ENCODE measurements around the gene EXOC4. TPM values are rescaled to one million over a fixed set of nuclear protein-coding genes. Genes with fewer than 3 reads are reported as not detected.

The EXOC4 gene
- total RNA-seq, 1 experiment from 2014 or later: 71.0 TPM

- intact Hi-C loops (cut with micrococcal nuclease; ENCODE audit: unreplicated experiment): no loop called here
- BruUV-seq (replicated peaks): no TSS peak
- CTCF ChIA-PET: no interaction called here
Observed at GRCh38 chr7:133755901-133756300, 503.0 kb downstream of the EXOC4 start.

GRCh38 chr7:133761443-133761842 lies 508.6 kb downstream of the EXOC4 start:
- intact Hi-C loops (cut with micrococcal nuclease; ENCODE audit: unreplicated experiment): no loop called here
- H3K27me3 ChIP-seq (ENCODE audit: control insufficient read depth, insufficient read depth, low read length): no peaks in the 10 kb centered on the region
- H3K9me3 ChIP-seq (ENCODE audit: control insufficient read depth, insufficient read depth, low read depth, low read length): no peaks in the 10 kb centered on the region
- no peaks in the 10 kb centered on the region for H3K36me3 ChIP-seq (ENCODE audit: control insufficient read depth, insufficient read depth, low read length)
- ChIA-PET CTCF (no interaction called here), POLR2A (no interaction called here)
- in situ Hi-C loops (cut with HindIII; ENCODE audit: low pct_unique_long_range_greater_than_20kb, low sequenced_read_pairs): no loop called here
- H3K27ac ChIP-seq (ENCODE audit: low read length): no peak overlapping the region
- no TSS peak for BruUV-seq (replicated peaks)
- DNase-seq (ENCODE audit: low read depth, low spot score) (no peak), ATAC-seq (no peak)
- TF ChIP-seq REST (IDR thresholded peaks at IDR 0.05; ENCODE audit: insufficient read depth in 1 of 2, low read depth in 2 of 2, low read length in 1 of 2) (no peak), POLR2AphosphoS5 (IDR thresholded peaks at IDR 0.05; ENCODE audit: low read depth, low read length) (no peak), SIN3A (IDR thresholded peaks at IDR 0.05; ENCODE audit: borderline replicate concordance, insufficient read depth, low read depth, low read length) (no peak), TCF7L2 (IDR thresholded peaks at IDR 0.05; ENCODE audit: low read depth, low read length) (no peak), CTCF (IDR thresholded peaks at IDR 0.05) (no peak)
- no peak overlapping the region for H3K4me3 ChIP-seq (ENCODE audit: low read depth in 2 of 2, low read length in 2 of 2)
- no peaks in the 10 kb centered on the region for H3K4me1 ChIP-seq (ENCODE audit: control insufficient read depth, insufficient read depth, low read length)

More at GRCh38 chr7:133755901-133756300, 503.0 kb downstream of the EXOC4 start:
- Histone ChIP-seq H3K27ac (ENCODE audit: low read length) (no peak overlapping the region), H3K27me3 (ENCODE audit: control insufficient read depth, insufficient read depth, low read length) (no peaks in the 10 kb centered on the region), H3K36me3 (ENCODE audit: control insufficient read depth, insufficient read depth, low read length) (no peaks in the 10 kb centered on the region), H3K4me3 (ENCODE audit: low read depth in 2 of 2, low read length in 2 of 2) (no peak overlapping the region), H3K9me3 (ENCODE audit: control insufficient read depth, insufficient read depth, low read depth, low read length) (no peaks in the 10 kb centered on the region), H3K4me1 (ENCODE audit: control insufficient read depth, insufficient read depth, low read length) (no peaks in the 10 kb centered on the region)
- DNase-seq (ENCODE audit: low read depth, low spot score) (no peak), ATAC-seq (no peak)
- TF ChIP-seq TCF7L2 (IDR thresholded peaks at IDR 0.05; ENCODE audit: low read depth, low read length) (no peak), CTCF (IDR thresholded peaks at IDR 0.05) (no peak), REST (IDR thresholded peaks at IDR 0.05; ENCODE audit: insufficient read depth in 1 of 2, low read depth in 2 of 2, low read length in 1 of 2) (no peak), POLR2AphosphoS5 (IDR thresholded peaks at IDR 0.05; ENCODE audit: low read depth, low read length) (no peak), SIN3A (IDR thresholded peaks at IDR 0.05; ENCODE audit: borderline replicate concordance, insufficient read depth, low read depth, low read length) (no peak)
- in situ Hi-C loops (cut with HindIII; ENCODE audit: low pct_unique_long_range_greater_than_20kb, low sequenced_read_pairs): no loop called here
- POLR2A ChIA-PET: no interaction called here

Data from Panc1 (cell line).